Measurements from ENCODE around the gene SCGB1D1. TPM values are rescaled to one million over a fixed set of nuclear protein-coding genes. Genes with fewer than 3 reads are reported as not detected.

Gene SCGB1D1
- total and polyA plus RNA-seq, 2 of the 8 experiments (the other 6 are each of a cell fraction or from before 2014, with no cell fraction given) = not detected

- no peak for TF ChIP-seq TBP (IDR thresholded peaks at IDR 0.05; ENCODE audit: low read depth, low read length)
- no peak for TF ChIP-seq NANOG (IDR thresholded peaks at IDR 0.05; ENCODE audit: insufficient read depth, low read depth, low read length, poor library complexity, severe bottlenecking)
- no peak for TF ChIP-seq BCL11A (IDR thresholded peaks at IDR 0.05; ENCODE audit: low read depth in 2 of 2, low read length in 2 of 2)
Measured at GRCh38 chr11:62172294-62172693, 17.7 kb upstream of the SCGB1D1 start (continued).

All from H1 (cell line).